ENCODE results near the gene PERCC1. TPM values are rescaled to one million over a fixed set of nuclear protein-coding genes. Genes with fewer than 3 reads are reported as not detected.
A peak's percentile ranks its signal among the peaks of the same experiment; 100 is the strongest.

Gene PERCC1
- total RNA-seq, 1 experiment from 2014 or later: not detected

DNA sequence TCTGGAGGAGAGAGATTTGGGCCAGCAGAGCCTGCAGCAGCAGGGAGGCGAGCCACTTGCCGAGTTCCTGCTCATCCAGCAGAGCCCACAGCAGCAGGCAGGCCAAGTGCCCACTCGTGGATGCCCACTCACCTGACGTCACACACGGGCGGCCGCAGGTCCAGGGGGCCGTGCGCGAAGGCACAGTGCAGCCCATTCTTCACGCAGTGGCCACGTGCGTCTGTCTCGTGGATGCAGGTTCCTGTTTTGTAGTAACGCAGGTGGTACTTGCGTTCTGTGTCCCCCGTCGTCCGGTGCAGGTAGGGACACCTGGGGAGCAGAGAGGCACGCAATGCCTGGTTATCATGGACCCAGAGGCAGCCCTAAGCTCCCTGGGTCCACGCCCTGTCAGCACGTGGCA is 27.8 kb upstream of the PERCC1 start:
- peaks cover 3% of the 10 kb centered on the region for H3K4me1 Mint-ChIP-seq (ENCODE audit: insufficient read depth, unreplicated experiment)
- DNase-seq (ENCODE audit: unreplicated experiment): no peak
- H3K27me3 Mint-ChIP-seq (ENCODE audit: insufficient read depth, unreplicated experiment): no peaks in the 10 kb centered on the region
- H3K4me3 Mint-ChIP-seq (ENCODE audit: unreplicated experiment): no peak overlapping the region
- ChIA-PET CTCF (interaction anchor here (0.8 kb wide), 1 partner anchor 39 kb away, joined by 3 read pairs; no protein-coding TSS in a partner anchor), POLR2A (interaction anchor here (0.6 kb wide), 1 partner anchor 17 kb away, joined by 3 read pairs; the partner anchor contains the start of gene UQCC4)
- TF ChIP-seq, protein P1, sequence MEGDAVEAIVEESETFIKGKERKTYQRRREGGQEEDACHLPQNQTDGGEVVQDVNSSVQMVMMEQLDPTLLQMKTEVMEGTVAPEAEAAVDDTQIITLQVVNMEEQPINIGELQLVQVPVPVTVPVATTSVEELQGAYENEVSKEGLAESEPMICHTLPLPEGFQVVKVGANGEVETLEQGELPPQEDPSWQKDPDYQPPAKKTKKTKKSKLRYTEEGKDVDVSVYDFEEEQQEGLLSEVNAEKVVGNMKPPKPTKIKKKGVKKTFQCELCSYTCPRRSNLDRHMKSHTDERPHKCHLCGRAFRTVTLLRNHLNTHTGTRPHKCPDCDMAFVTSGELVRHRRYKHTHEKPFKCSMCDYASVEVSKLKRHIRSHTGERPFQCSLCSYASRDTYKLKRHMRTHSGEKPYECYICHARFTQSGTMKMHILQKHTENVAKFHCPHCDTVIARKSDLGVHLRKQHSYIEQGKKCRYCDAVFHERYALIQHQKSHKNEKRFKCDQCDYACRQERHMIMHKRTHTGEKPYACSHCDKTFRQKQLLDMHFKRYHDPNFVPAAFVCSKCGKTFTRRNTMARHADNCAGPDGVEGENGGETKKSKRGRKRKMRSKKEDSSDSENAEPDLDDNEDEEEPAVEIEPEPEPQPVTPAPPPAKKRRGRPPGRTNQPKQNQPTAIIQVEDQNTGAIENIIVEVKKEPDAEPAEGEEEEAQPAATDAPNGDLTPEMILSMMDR (IDR thresholded peaks at IDR 0.05; ENCODE audit: unreplicated experiment): no peak
- peaks cover 19% of the 10 kb centered on the region for H3K36me3 Mint-ChIP-seq (ENCODE audit: insufficient read depth, unreplicated experiment)
- no TSS peak for BruUV-seq (replicated peaks)
- intact Hi-C loops (cut with micrococcal nuclease): no loop called here
- no peaks in the 10 kb centered on the region for H3K9me3 Mint-ChIP-seq (ENCODE audit: unreplicated experiment)
- H3K27ac Mint-ChIP-seq (ENCODE audit: low read depth, unreplicated experiment): no peak overlapping the region

DNA sequence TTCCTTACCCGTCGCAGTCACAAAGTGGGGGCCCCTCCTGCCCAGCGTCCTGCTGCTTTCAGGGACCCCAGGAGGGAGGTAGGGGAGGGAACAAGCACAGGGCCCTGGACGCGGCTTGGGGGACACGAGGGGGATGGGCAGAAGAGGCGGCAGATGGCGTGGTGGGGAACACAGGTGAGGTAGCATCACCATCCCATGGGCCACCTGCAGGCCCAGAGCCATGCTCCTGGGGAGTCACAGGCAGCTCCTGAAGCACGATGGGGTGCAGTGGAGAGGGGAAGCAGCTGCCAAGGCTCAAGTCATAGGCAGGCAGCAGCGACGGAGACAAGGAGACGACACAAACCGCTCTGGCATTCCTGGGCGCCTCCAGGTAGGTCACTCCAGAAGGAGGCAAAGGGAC is 27.1 kb upstream of the PERCC1 start:
- Mint-ChIP-seq H3K4me1 (ENCODE audit: insufficient read depth, unreplicated experiment) (peaks cover 8% of the 10 kb centered on the region), H3K9me3 (ENCODE audit: unreplicated experiment) (no peaks in the 10 kb centered on the region), H3K36me3 (ENCODE audit: insufficient read depth, unreplicated experiment) (peaks cover 19% of the 10 kb centered on the region), H3K4me3 (ENCODE audit: unreplicated experiment) (no peak overlapping the region), H3K27me3 (ENCODE audit: insufficient read depth, unreplicated experiment) (no peaks in the 10 kb centered on the region), H3K27ac (ENCODE audit: low read depth, unreplicated experiment) (no peak overlapping the region)
- POLR2A ChIA-PET: interaction anchor here (0.7 kb wide), 1 partner anchor 45 kb away, joined by 5 read pairs; no protein-coding TSS in a partner anchor
- BruUV-seq (replicated peaks): no TSS peak
- TF ChIP-seq, protein P1 (IDR thresholded peaks at IDR 0.05; ENCODE audit: unreplicated experiment): no peak
- CTCF ChIA-PET: interaction anchor here (0.6 kb wide), 1 partner anchor 1071 kb away, joined by 3 read pairs; the partner anchor contains the start of gene TBC1D24
- DNase-seq (ENCODE audit: unreplicated experiment): no peak
- intact Hi-C loops (cut with micrococcal nuclease): no loop called here

GRCh38 chr16:1407753-1408152 is 23.1 kb upstream of the PERCC1 start:
- H3K4me3 Mint-ChIP-seq (ENCODE audit: unreplicated experiment): peak overlapping the region; percentile 78
- CTCF ChIA-PET: interaction anchor here (0.6 kb wide), 2 partner anchors 94 to 595 kb away, joined by 3 read pairs; no protein-coding TSS in a partner anchor
- intact Hi-C loops (cut with micrococcal nuclease): no loop called here
- POLR2A ChIA-PET: interaction anchor here (0.7 to 1.4 kb wide), 3 partner anchors 10 to 864 kb away, joined by 4 to 12 read pairs (median 4); partner anchors contain the start of gene UQCC4
- peaks cover 25% of the 10 kb centered on the region for H3K36me3 Mint-ChIP-seq (ENCODE audit: insufficient read depth, unreplicated experiment)
- no TSS peak for BruUV-seq (replicated peaks)
- no peaks in the 10 kb centered on the region for H3K27me3 Mint-ChIP-seq (ENCODE audit: insufficient read depth, unreplicated experiment)
- no peak overlapping the region for H3K27ac Mint-ChIP-seq (ENCODE audit: low read depth, unreplicated experiment)
- peaks cover 8% of the 10 kb centered on the region for H3K4me1 Mint-ChIP-seq (ENCODE audit: insufficient read depth, unreplicated experiment)
- TF ChIP-seq, protein P1 (IDR thresholded peaks at IDR 0.05; ENCODE audit: unreplicated experiment): no peak
- no peaks in the 10 kb centered on the region for H3K9me3 Mint-ChIP-seq (ENCODE audit: unreplicated experiment)
- DNase-seq (ENCODE audit: unreplicated experiment): no peak

GRCh38 chr16:1408171-1408837 is 22.6 kb upstream of the PERCC1 start:
- DNase-seq (ENCODE audit: unreplicated experiment): peak; percentile 87
- intact Hi-C loops (cut with micrococcal nuclease): no loop called here
- CTCF ChIA-PET: interaction anchor here (0.6 kb wide), 1 partner anchor 95 kb away, joined by 3 read pairs; no protein-coding TSS in a partner anchor
- H3K9me3 Mint-ChIP-seq (ENCODE audit: unreplicated experiment): no peaks in the 10 kb centered on the region
- POLR2A ChIA-PET: interaction anchor here (0.7 to 1.4 kb wide), 3 partner anchors 10 to 864 kb away, joined by 4 to 12 read pairs (median 4); partner anchors contain the start of gene UQCC4
- peak overlapping the region; percentile 78 for H3K4me3 Mint-ChIP-seq (ENCODE audit: unreplicated experiment)
- no TSS peak for BruUV-seq (replicated peaks)
- TF ChIP-seq, protein P1 (IDR thresholded peaks at IDR 0.05; ENCODE audit: unreplicated experiment): no peak
- no peaks in the 10 kb centered on the region for H3K27me3 Mint-ChIP-seq (ENCODE audit: insufficient read depth, unreplicated experiment)
- H3K27ac Mint-ChIP-seq (ENCODE audit: low read depth, unreplicated experiment): no peak overlapping the region
- peaks cover 21% of the 10 kb centered on the region for H3K36me3 Mint-ChIP-seq (ENCODE audit: insufficient read depth, unreplicated experiment)
- peaks cover 8% of the 10 kb centered on the region for H3K4me1 Mint-ChIP-seq (ENCODE audit: insufficient read depth, unreplicated experiment)

Measured in MCF 10A (cell line).